Urothelium cell line (cell line): Measurements from ENCODE around the gene ROPN1.

Source experiments
- DNase-seq: peaks from one replicate; pipeline ENCODE4 v3.0.0; 2011; ENCODE audit warnings: low spot score, mixed read lengths
- FAIRE-seq: peaks from 2 replicates; lab custom pipeline; 2011; peaks lifted over from hg19 to GRCh38; lab: Jason Lieb, UNC

The ROPN1 gene

DNA sequence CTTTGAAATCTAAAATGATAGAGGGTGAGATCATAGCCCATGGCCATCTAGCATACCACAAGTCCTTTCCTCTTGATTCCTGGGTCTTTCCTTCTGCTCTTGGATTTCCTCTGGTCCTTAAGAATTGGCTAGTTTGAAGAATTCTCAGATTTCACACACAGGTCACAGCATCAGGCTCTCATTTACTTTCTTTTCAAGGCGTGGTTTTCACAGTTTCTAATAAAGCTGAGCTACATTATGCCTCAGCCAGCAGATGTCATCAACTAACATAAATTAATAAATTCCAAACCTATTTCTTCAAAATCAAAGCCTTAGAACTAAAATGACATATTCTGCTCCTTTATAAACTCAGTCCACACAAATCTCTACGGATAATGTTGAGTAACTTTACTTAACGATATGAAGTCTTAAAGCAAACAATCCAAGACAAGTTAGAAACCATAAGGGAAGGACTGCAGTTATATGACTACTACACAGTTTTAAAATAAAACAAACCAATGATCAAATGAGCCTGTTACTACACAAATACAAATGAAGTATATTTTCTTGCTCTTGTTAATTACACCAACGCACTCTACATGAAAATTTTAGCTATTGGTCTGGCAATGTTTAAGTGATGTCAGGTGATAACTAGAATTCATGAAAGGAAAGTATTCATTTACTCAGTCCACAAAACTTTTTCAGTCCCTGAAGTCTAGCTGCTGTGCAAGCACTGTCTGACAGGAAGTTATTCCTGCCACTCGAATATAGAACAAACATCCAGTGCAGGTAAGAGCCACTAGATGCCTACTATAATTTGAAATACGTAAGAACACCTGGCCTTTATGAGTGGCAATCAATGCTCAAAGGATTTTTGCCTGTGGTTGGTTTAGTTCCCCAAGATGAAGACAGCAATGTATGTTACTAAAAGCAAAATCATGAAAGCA is 40.1 kb downstream of the ROPN1 start:
- no peak for DNase-seq
- FAIRE-seq = no peak

GRCh38 chr3:123949641-123950040 is 42.3 kb downstream of the ROPN1 start:
- no peak for DNase-seq
- FAIRE-seq = peak; percentile 52

GRCh38 chr3:123948449-123948848 is 43.5 kb downstream of the ROPN1 start:
- FAIRE-seq = no peak
- no peak for DNase-seq

DNA sequence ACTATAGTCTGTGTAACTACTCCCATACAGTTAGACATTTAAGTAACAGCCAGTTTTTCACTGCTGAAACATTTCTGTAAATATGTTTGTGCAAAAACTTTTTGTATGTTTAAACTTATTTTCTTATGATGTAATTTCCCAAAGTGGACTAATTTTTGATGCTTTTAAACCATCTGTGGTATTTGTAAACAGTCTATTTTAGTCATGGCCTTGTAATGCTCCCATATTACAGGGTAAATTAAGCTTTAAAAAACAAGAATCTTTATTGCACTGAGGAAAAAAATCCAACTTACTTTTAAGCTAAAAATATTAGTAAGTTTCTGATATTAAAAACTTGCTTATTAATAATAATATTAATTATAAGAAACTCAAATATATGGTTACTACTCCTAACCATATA is 44.4 kb downstream of the ROPN1 start:
- FAIRE-seq (no peak), DNase-seq (no peak)

DNA sequence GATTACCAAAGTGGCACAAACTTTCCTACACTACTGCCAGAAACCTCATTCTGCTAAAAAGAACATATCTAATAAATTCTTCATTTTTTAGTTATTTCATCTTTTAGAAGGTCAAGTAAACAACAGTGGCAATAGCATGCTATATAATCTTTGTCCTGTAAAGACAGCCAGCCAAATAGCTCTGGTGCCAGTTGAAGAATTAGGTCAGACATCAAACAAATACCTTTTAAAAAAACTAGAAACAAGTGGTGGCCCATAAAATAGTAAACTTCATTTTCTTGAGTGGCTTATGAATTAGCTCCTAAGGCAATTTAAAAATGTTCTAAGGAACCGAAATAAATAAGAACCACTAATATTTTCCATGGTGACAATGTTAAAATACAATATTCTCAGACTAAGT is 50.4 kb downstream of the ROPN1 start:
- no peak for FAIRE-seq
- DNase-seq = no peak

DNA sequence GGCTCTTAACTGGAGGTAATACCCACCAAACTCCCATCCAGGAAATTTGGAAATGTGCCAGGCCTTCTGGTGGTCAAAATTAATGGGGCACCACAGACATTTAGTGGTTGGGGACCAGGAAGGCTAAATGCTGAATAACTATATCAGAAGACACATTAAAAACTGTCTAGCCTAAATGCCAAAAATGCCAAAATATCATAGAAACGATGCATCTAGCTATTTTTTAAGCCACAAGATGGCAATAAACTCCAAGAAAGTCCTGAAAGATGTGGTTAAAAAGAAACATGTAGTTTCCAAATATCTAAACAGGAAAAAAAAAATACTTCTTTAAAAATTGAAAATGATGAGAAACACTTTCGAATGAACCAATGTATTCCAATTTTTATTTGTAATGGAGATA is 50.8 kb downstream of the ROPN1 start:
- DNase-seq (no peak), FAIRE-seq (no peak)

DNA sequence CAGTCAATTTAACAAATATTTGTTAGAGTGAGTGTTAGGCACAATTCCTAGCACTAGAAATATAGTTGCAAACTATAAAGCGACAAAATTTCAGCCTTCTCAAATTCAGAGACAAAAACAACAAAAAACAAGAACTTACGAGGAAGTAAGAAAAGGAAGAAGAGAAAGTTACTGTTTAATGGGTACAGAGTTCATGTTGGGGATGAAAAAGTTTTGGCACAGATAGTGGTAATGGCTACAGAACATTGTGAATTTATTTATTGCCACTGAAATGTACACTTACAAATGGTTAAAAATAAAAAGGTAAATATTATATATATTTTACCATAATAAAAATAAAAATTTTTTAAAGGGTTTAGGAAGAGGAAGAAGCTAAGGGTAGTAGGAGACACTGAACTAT is 52.2 kb downstream of the ROPN1 start:
- FAIRE-seq (no peak), DNase-seq (no peak)

DNA sequence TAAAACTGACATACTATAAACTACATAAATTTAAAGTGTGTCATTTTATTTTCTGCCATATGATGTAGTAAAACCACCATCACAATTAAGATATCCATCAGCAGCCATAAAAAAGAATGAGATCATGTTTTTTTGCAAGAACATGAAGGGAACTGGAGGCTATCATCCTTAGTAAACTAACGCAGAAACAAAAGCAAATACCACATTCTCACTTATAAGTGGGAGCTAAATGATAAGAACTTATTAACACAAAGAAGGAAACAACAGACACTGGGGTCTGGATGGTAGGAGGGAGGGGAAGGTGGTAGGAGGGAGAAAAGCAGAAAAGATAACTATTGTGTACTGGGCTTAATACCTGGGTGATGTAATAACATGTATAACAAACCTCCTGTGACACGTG is 55.5 kb downstream of the ROPN1 start:
- no peak for DNase-seq
- FAIRE-seq = no peak

- FAIRE-seq (no peak), DNase-seq (no peak)
Measured at GRCh38 chr3:123935830-123936229, 56.1 kb downstream of the ROPN1 start.

DNA sequence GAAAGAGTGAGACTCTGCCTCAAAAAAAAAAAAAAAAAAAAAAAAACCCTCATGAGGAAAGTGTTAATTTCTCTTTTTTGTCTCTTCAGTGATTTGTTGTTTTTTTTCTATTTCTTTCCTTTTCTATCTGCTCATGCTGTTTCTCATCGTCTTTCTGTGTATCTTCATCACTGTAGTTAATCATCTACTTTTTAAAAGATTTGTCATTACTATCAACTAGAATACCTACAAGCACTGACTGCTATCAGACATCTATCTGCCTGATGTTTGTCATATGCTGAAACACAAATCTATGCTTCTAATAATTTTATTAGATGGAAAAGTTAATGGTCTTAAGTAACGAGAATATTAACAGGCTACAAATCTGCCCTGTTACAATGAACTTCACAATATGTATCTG is 57.7 kb downstream of the ROPN1 start:
- DNase-seq = no peak
- FAIRE-seq = no peak

DNA sequence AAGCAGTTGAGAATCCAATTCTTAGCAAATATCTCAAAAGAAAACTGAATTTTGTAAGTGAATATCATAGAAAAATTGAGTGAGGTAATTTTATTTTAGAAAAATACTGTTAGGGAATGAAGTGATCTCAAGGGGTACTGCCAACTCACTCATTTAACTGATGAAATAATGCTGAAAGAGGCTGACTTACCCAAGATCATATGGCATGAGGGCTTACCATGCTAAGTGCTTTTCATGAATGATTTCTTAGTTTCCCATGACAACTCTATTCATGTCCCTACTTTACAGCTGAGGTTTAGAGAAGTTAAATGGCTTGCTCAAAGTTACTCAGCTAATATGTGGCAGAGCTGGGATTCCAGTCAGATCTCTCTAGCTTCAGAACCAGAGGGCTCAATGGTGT is 61.5 kb downstream of the ROPN1 start:
- DNase-seq (no peak), FAIRE-seq (no peak)

GRCh38 chr3:123929325-123929724 is 62.6 kb downstream of the ROPN1 start:
- FAIRE-seq = no peak
- DNase-seq = no peak

GRCh38 chr3:123926396-123926795 is 65.5 kb downstream of the ROPN1 start:
- FAIRE-seq (no peak), DNase-seq (no peak)

DNA sequence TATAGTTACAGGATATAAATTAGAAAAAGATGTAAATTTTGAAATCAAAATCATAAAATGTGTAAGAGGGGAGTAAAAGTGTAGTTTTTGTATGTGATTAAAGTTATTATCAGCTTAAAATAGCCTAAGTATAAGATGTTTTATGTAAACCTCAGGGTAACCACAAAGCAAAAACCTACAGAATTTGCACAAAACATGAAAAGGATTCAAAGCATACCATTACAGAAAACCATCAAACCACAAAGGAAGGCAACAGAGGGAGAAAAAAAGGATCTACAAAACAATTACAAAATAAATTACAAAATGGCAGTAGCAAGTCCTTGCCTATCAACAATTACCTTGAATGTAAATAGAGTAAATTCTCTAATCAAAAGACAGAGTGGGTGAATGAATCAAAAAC is 71.1 kb downstream of the ROPN1 start:
- DNase-seq (no peak), FAIRE-seq (no peak)

DNA sequence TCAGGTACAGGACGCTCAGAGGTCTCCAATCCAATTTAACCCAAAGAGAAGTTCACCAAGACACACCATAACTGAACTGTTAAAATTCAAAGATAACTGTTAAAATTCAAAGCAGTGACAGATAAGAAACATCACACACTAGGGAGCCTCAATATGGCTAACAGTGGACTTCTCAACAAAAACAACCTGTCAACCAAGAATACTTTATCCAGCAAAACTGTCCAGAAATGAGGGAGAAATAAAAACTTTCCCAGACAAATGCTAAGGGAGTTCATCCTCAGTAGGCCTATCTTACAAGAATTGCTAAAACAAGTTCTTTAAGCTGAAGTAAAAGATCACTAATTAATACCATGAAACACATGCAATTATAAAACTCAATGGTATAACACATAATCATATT is 71.5 kb downstream of the ROPN1 start:
- DNase-seq = no peak
- FAIRE-seq = no peak

DNA sequence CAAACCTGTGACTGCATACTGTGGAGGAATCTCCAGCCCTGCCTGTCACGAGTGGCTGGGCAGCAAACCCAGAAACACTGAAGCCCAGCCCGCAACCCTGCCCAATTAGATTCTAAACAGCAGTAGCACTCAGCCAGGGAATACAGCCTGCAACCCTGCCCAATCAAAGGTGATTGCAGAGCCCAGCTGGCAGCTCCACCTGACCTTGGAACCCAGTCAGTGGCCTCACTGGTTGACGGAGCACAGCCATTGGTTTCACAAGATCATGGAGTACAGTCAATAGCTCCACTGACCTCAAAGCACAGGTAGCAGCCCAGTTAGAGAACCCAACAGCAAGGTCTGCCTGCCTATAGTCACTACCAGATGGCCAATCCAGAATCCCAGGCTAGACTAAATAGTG is 72.6 kb downstream of the ROPN1 start:
- FAIRE-seq (no peak), DNase-seq (no peak)
